ENCODE measurements around the gene COG5.

Gene COG5

DNA sequence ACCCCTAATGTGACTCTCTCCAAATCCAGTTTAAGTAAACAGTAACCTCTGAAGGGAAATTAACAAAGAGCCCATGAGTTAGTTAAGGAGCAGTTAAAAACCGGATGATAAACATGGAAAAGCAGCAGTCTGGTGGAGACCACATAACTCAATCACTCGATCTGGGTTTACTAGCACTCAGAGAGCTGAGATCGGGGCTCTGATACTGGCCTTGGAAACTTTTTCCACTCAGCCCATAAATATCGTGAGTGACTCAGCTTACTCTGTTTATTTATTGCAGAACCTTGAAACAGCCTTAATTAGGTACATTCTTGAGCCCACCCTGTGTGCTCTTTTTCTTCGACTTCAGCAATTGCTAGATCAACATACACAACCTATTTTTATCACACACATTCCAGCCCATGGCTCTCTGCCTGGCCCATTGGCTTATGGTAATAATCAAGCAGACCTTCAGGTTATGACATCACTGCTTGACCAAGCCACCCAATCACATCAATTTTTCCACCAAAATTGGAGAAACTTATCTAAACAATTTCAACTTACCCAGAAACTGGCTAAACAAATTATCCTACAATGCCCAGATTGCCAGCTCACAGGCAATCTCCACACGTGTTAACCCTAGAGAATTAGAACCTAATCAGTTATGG is 176.0 kb downstream of the COG5 start:
- DNase-seq = no peak

GRCh38 chr7:107387128-107387527 is 176.6 kb downstream of the COG5 start:
- DNase-seq = no peak

DNA sequence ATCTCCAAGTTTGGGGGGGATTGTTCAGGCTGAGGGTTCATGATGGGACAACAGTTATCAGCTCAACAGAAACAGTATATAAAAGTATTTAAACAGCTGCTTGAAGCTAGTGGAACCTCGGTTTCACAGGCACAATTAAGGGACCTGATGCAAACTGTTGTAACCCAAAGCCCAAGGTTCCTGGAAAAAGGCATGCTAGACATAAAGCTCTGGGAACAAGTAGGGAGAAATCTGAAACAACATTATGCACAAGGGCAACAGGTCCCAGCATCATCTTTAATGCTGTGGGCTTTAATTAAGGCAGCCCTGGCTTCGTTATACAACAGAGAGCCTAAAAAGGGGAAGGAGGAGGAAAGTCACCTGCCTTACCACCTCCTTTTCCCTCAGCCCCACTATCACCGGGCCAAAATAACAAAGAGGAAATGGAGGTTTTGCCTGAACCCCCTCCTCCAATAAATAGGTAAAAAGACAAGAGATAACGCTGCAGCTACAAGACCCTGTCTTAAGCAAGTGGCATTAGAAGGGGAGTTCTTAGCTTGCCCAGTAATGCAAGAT is 177.1 kb downstream of the COG5 start:
- DNase-seq = no peak

DNA sequence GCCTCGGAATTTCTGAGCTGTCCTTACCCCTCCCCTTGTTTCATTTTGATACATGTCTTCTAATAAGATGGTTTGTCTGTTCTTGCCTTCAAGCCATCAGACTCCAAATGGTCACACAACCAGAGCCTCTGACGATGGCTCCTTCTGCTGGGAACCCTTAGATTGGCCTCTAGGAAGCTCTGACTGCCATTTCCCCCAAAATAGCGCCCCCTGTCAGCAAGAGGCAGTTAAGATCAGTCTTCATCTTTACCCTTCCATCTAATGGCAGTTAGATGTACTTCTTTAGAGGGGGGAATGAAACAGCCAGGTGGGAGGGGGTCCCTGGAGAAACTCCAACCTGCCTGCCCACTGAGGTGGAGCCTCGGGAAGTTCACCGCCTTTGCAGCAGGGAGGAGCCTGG is 179.7 kb downstream of the COG5 start:
- no peak for DNase-seq

- no peak for DNase-seq
These were observed 180.5 kb downstream of the COG5 start for GRCh38 chr7:107383203-107383602.

- no peak for DNase-seq
These were observed 182.3 kb downstream of the COG5 start for GRCh38 chr7:107381453-107381852.

DNA sequence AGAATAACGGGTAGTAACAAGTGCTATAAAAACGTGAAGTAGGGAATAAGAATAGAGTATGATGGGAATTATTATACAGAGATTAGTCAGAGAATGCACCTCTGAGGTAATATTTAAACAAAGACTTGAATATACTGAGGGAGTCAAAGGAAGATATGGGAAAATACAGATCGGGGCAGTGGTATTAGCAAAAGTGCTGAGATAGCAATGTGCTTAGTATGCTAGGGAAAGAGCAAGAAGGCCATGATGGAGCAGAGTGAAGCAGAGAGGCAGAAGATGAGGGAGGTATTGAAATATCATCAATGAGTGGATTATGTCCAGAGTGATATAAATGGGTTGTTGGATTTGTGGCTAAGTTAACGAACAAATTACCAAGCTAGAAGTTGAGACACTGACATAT is 190.4 kb downstream of the COG5 start:
- DNase-seq = no peak

- DNase-seq = no peak
These were observed 191.4 kb downstream of the COG5 start for GRCh38 chr7:107372298-107372697.

DNA sequence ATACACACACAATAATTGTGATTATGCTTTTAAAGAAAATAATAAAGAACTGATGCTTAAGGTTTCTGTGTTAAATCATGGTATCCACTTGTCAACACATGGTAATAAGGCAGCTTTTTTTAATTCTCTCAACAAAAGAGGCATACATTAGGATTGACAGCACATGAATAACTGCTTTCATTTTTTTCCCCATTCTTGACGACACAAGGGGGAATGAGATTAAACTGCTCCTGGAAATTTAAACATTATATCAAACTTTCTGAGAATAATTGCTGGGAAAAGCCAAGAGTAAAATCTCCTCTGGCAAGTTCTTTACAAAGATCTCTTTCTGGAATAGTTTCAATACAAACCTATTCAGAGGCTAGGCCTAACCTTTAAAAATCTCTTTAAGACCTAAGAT is 192.9 kb downstream of the COG5 start:
- DNase-seq = no peak

GRCh38 chr7:107364787-107365186 is 198.9 kb downstream of the COG5 start:
- DNase-seq = no peak

DNA sequence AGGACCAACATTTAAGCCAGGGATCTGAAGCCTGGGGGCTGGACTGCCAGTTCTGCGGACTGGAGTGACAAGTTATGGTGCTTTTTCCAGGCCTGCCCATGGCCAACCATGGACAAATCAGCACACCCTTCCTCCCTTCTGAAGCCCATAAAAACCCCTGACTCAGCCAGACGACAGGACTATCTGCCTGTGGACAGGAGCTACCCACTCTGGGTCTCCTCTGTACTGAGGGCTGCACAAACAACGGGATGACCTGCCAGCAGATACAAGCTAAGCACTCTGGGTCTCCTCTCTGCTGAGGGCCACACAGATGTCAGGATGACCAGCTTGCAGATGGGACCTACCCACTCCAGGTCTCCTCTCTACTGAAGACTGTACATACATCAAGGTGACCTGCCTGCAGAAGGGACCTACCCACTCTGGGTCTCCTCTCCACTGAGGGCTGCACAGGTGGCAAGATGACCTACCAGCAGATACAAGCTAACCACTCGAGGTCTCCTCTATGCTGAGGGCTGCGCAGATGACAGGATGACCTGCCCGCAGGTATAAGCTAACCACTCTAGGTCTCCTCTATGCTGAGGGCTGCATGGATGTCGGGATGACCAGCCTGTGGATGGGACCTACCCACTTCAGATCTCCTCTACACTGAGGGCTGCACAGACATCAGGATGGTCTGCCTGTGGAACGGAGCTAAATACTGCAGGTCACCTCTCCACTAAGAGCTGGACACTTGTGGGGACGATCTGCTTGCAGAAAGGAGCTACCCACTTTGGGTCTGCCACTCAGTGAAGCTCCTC is 204.0 kb downstream of the COG5 start:
- DNase-seq = no peak

DNA sequence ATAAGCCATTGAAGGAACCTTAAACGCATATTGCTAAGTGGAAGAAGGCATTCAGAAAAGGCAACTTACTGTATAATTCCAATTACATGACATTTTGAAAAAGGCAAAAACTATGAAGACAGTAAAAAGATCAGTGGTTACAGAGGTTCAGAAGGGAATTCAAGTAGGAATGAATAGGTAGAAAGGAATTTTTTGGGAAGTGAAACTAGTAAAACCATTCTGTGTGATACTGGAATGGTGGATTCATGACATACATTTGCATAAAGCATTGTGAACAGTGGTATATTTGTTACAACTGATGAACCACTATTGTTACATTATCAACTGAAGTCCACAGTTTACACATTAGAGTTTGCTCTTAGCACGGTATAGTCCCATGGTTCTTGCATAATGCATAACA is 208.1 kb downstream of the COG5 start:
- no peak for DNase-seq

GRCh38 chr7:107354640-107355039 is 209.1 kb downstream of the COG5 start:
- no peak for DNase-seq

GRCh38 chr7:107353701-107354100 is 210.0 kb downstream of the COG5 start:
- no peak for DNase-seq

DNA sequence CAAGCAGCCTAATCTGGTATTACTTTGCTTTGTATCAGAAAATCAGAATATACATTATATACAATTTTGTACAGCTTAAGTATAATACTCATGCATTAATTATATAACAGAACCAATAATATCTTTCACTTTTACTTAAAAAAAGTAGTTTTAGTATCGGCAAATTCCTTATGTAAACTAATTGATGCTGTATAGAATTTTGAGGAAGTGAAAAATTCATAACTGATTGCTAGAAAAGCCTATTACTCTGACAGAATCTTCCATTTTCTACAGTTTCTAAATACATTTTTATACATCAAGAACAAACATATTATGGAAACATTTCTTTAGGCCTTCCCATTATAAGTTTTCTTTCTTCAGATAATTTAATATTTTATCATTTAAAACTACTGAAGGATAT is 217.8 kb downstream of the COG5 start:
- DNase-seq = no peak

DNA sequence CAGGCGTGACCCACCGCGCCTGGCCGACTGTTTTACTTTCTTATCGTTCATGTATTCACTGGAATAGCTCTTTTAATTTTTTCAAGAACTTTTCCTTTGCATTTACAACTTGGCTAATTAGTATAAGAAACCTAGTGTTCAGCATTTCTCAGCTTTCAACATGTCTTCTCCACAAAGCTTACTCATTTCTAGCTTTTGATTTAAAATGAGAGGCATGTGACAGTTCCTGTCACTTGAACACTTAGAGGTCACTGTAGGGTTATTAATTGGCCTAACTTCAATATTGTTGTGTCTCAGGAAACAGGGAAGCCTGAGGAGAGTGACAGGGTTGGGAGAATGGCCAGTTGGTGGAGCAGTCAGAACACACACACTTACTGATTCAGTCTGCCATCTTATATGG is 218.9 kb downstream of the COG5 start:
- no peak for DNase-seq

DNA sequence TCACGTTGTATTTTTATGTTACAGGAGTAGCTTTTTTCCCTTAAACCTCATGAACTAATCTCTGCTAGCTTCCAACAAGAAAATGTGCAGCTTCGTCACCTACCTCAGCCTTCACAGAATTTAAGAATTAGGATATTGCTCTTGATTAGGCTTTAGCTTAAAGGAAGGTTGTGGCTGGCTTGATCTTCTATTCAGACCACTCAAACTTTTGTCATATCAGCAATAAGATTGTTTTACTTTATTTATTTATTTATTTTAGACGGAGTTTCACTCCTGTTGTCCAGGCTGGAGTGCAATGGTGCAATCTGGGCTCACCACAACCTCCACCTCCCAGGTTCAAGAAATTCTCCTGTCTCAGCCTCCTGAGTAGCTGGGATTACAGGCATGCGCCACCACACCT is 219.4 kb downstream of the COG5 start:
- no peak for DNase-seq

DNA sequence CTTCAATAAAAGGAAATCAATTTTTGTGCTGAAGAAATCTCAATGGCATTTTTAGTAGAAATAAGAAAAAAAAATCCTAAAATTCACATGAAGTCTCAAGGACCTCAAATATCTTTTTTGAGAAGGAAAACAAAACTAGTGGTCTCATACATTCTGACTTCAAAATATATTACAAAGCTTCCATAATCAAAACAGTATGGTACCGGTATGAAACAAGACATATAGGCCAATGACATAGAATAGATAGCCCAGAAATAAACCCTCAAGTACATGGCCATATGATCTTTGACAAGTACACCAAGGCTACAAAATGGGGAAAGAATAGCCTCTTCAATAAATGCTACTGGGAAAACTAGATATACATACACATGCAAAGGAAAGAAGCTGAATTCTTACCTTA is 225.6 kb downstream of the COG5 start:
- no peak for DNase-seq

- no peak for DNase-seq
These were observed 231.0 kb downstream of the COG5 start for GRCh38 chr7:107332488-107333269.

DNA sequence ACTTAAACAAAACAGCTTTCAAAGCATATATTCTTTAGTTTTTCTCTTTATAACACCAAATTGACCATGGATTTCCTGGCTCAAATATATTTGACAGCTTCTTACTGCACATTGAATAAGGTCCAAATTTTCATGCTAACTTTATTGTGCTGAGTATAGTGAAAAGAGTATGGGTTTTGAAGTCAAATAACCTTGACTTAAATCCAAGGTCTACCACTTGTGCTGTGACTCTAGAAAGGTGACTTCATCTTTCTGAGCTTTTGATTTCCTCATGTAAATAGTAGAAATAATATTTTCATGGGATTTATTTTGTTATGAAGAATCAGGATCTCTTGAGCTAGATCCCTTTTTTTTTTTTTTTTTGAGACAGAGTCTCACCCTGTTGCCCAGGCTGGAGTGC is 233.2 kb downstream of the COG5 start:
- no peak for DNase-seq

DNA sequence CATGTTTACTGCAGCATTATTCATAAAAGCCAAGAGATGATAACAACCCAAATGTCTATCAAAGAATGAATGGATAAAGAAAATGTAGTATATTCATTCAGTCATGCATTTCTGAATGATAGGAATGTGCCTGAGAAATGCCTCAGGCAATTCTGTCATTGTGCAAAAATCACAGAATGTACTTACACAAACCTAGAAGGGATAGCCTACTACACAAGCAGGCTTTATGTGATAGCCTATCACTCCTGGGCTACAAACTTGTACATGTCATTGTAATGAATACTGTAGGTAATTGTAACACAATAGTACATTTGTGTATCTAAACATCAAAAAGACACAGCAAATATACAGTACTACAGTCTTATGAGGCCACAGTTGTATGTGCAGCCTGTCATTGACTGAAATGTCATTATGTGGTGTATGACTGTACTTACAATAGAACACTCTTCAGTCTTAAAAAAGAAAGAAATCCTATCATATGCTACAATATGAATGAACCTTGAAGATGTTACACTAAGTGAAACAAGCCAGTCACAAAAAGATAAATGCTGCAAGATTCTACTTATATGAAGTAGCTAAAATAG is 235.6 kb downstream of the COG5 start:
- no peak for DNase-seq

DNA sequence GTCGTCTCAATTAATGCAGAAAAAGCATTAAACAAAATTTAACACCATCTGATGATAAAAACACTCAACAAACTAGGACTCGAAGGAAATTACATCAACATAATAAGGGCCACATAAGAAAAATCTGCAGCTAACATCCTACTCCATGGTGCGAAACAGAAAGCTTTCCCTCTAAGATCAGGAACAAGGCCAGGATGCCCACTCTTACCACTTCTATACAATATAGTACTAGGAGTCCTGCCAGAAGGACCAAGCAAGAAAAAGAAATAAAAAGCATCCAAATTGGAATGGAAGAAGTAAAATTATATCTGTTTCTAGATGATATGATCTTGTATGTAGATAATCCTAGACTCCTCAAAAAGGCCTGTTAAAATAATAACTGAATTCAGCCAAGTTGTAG is 237.7 kb downstream of the COG5 start:
- no peak for DNase-seq

DNA sequence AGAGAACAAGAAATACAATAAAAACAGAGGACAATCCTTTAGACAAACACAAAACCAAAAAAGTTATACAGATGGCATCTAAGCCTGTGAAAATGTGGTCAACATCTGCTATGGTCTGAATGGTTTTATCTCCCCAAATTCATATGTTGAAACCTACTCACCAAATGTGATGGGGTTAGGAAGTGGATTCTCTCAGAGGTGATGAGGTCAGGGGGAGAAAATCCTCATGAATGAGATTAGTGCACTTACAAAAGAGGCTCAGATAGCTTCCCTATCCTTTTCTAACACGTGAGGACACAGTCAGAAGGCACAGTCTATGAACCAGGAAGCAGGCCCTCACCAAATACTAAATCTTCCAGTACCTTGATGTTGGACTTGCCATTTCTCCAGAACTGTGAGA is 241.7 kb downstream of the COG5 start:
- DNase-seq = no peak

Data from SW 1271 (cell line).